NOMO-1 (cell line): ENCODE data around the gene EBF3.

Experiments
- DNase-seq, 2 experiments: peaks; one replicate each; lab custom pipeline; 2025; ENCODE audit not compliant: unreplicated experiment in 2 of 2; lab: John Stamatoyannopoulos, UW

The EBF3 gene

DNA sequence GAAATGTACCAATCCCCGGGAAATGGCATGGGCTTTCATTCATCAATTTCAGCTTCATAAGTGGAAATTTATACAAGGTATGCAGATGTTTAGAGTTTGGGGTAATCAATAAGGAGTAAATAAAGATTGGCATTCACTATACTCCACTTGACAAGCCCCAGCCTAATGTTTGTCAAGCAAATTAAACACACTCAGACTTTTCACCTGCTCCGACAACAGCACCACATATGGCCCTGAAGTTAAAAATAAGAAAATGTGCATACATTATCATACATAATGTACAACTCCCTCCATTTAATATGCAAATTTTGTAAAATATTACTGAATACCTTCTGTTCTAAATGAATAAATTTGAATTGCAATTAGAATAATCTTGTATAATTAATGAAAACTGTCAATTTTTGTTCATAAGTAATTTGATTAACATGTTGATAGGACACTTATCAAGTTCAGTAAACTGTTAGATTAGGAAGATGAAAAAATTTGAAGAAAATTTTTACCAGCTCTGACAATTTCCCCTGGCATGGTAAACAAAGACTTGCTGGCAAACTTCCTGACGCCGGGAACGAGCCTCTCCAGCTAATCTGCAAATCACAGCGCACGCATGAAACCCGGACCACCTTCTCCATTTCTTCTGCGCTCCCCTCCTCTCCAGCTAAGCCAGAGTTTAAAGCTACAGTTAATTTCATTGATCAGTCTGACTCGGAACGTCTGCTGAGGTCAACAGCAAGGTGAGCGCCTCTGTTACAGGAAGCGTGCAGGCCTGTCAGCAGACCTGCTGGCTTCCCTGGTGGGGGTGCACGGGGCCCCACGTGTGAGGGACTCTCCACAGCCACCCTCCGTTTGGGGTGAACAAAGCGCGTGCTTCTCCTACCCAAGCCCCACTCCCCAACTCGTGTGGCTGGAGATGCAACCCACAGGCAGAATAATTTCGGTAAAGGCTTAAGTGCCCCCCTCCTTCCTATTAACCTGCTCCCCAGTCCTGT, 70.7 kb downstream of the EBF3 start:
- no peak for DNase-seq

DNA sequence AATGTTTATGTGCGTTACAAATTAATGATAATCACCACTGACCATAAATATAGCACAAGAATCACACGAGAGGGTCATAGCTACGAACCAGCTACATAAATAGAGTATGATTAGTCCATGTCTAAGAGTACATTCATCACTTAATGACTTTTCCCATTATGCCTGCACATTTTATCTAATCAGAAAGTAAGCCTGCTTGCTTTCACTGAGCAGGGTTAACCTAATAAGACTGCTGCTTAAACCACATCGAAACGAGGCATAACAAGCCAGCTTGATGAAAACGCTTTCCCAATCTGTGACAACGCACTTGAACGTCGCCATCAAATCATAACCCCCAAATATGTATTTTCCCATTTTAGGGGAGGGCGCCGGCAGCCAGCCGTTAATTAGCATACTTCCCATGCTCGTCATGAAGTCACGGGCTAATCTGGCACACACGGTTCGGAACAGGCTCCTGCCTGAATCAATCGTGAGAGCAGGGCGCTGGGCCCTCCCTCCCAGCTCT, 71.5 kb downstream of the EBF3 start:
- DNase-seq: no peak

DNA sequence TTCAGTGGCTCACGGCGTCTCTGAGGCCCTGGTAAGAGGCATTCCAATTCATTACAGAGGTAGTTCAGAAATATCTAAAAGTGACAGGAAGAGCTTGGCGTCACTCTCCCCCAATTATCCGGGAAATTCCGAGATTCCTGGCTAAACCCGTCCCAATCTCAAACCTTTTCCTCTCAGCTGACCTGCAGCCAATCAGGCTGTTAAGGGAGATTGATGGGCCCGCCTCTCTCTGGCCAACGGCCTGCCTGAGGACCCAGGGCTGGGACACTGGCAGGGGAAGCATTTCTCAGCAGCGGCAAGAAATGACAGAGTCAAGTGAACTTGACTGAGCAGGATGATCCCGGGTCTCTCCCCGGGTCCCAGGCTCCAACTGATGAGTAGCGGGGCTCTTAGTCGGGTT, 72.3 kb downstream of the EBF3 start:
- DNase-seq: no peak

DNA sequence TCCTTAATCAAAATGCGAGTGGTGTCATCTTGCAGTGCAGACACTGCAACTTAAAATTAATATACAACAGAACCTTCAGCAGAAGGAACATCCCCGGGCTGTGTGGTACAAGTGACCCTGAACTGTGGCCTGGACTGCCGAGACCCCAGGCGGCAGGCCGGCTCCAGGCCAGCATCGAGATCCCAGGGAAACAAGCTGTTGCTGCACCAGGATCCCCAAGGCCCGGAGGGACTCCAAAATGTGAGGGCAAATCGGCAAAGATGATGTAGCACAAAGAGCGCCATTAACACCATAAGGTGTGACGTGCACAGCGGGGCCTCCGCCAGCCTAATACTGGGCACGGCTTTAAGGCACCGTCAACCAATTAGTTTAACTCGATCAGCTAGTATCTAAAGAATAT, 73.9 kb downstream of the EBF3 start:
- no peak for DNase-seq

DNA sequence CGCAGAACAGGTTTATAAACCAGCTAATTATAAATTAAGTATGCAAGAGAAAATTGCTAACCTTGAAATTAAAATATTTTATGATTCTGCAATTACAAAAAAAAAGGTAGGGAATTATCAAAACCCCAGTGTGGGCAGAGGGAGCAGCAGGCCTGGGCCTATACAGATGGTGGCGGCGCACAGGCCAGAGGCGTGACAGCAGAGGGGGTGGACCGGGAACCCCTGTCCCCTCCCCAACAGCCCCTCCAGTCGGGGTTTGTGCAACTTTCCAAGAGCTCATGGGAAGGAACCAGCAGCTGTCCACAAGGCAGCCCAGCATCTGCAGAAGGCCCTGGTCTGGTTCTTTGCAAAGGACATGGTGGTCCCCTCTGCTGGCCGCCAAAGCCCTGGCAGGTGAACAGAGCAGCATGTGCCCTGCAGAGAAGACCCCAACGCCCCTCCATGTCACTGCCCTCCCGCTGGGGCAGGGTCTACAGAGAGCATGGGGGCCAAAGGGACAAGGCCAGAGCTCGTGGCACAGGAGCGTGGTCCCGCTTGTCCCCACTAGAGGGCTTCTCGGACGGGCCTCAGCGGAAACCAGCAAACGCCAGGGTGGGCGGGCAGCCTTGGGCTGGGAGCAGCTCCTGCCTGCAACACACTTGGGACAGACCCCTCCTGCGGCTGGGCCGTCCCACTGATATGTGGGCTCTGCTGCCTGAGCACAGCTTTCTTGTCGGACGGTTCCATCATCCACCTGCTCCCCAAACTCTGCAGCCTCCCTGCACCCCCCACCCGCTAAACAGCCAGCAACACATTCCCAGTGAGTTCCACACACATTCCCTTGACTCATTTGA, 75.1 kb downstream of the EBF3 start:
- DNase-seq: no peak

DNA sequence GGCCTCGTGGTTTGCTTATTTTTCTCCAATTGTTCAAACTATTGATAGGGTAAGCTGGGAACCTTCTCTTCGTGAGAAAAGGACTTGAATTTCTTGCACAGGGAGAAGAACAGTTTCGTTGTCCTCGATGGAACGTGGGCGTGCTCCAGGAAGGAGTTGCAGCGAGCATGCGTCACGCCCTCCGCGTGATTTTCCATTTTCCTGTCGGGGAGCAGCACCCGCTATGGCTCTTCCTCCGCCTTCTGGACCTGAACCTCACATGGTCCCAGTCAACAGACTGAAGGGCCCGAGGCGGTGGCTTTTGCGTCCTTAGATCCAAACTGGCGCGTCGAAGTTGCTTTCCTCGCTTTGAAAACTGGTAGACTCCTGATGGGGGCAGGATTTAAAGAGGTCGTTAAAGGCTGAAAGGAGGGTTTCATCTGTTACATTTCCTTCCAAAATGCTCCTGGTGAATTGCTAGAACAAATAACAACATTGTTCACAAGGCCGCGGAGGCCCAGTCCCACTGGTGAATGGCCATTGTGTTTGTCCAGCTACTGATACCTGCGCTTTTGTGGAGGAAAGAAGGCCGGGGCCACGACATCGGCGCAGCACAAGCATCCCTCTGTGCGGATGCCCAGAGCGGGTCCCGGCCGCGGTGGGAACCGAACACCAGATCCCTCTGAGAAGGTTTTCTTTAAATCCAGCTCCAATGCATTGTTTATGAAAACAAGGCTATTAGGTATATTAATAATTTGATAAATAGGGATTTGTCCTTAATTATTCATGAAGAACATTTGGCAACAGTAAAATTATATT, 75.9 kb downstream of the EBF3 start:
- DNase-seq: no peak

DNA sequence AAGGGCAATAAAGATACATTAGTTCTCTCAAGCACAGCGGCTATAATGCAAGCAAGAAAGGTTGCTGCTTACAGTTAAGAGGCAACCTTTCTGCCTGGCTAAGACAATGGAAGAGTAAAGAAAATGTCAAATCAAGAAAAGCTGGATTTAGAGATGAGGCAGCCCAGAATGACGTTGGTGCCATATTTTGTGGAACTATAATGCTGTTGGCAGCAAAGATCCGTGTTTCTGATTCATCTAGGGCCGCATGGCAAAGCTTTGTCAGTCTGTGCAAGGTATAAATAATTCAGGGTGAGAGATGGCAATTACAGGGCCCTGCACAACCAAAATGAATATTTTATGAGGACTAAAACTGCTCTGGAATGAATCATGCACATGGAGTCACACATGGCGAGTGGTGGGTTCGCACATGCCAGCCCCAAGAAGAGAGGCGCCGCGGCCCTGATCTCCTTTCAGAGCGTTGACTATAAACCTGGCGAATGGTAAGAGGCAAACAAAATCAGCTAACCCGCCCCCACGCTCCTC, 76.6 kb downstream of the EBF3 start:
- no peak for DNase-seq

DNA sequence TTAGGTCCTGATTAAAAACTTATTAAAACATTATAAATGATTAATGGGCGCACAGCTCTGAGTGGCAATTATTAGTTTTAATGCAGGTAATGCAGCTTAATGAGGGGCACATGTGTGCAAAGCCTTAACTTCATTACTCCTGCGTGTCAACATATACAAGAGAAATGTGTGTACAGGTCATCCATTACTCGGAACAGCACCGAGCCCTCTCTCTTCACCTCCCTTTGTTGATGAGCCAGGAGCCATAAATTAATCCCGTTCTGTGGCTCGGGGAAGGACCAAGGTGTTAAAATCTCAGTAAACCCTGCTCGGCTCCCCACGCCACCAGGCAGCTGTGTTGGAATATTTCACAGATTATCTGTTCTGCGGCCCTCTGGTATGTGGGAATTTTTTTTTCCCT, 77.8 kb downstream of the EBF3 start:
- no peak for DNase-seq

DNA sequence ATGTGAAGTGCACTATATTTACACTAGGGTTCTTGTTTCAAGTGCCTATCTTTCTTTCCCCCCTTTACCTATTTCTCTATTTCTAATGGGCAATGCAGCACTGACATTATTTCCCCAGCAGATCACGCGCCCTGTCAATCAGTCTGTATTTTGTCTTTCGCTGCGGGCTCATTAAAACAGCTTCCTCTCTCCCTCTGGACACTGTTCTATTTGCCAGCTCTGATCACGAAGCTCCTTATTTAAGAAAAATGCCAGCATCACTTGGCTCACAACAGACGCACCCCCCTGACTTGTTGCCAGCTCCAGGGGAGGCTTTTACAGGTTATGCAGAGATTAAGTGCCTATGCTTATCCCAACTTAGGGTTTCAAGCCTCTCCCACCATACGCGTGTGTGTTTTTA, 78.5 kb downstream of the EBF3 start:
- no peak for DNase-seq

DNA sequence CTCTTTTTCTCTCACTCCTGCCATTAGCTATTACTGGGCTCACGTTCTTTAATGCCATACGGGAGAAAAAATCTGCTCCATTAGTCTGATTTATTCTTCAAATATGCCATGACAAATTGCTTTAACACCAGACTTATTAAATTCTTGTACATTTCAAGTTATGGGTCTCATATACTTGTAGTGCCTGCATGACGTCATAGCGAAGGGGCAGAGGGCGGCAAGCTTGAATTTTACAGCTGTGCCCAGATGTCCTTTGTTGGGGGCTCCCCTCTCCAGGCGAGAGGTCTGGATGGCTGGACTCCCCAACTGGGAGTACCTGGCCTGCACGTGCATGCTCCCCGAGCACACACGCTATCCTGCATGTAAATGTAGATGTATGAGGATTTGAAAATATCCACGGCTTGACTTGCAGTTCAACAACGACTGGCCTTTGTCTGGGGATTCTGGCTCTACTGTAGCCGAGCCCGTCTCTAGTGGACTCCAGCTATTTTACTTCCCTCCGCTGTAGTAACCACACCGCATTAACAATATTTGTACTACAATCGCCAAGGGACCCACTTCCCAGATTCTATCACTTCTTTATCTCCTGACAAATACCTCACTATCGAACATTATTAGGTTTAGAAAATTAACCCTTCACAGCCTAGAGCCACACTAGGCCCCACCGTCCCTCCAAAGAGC, 79.5 kb downstream of the EBF3 start:
- DNase-seq: no peak

DNA sequence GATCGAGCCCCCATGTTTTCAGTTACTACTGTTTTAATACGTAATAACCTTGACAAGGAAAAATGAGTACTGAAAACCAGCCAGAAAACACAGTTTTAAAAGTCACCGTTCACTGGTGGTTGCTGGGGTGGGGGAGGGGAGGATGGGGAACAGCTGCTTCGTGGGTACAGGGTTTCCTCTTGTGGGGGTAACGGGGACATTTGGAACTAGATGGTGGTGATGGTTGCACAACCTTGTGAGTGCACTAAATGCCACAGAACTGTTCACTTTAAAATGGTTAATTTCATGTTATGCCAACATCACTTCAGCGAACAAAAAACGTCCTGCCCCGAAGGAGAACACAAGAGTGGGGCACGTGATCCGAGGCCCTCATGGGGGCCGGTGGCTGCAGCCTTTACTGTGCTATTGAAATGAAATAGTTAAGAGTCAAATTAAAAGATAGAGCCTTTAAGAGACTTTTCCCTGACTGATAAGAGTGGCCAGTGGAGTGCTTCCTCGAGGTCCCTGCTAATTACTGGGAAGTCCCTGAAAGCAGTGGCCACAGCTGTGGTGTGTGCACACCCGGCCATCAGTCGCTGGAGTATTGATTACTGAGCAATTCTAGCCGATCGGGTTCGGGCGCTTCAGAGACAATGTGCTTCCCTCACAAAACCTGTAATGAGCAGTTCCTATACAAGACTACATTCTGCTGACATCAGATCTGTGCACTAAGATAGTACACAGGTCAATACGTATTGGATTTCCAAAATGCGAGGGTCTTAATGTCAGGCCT, 80.3 kb downstream of the EBF3 start:
- no peak for DNase-seq

DNA sequence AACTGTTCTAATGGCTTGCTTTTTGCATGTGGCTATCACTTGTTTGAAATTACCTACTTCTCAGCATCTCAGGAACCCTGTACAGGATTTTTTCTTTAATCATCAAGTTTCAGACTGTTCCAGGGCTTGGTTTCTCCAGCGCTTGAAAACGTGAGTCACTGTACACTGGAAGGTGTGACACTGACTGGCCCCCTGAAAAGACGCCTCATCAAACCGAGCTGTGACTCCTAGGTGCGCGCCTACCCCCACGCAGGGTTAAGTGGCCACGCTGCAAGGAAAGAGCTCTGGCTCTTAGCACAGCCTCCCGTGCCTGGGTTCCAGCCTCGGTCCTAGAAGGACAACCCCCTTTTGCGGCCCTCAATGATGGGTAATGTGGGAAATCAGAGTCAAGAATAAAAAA, 81.0 kb downstream of the EBF3 start:
- DNase-seq: no peak

DNA sequence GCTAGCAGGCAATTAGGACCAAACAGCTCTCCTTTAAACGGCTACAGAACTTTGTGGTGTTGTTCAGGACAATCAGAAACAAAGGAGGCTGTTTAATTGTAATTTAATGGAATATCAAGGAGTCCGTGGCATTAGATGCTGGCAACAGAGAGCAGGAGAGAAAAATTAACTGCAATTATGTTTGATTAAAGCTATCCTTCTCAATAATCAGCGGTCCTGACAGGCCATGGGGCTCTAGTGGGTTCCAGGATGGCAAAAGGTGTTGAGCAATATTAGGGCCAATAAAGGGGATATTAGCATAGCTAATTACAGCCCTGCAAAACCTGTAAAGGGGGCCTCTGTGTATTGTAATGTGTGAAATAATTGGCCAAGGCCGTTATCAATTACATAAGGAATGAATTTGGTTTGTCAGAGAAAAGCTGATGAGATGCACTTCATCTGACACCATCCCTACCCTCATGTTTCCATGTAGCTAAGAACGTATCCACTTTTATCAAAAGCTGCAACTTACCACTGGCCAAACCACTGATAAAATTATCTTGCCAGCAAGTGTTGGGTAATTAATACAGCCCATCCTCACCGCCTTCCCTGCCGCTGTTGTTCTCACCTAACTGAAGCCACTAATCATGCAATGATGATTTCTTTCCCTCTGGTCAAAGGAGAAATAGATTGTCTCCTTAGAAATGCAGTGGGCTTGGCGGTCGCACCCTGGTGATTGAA, 81.6 kb downstream of the EBF3 start:
- no peak for DNase-seq

DNA sequence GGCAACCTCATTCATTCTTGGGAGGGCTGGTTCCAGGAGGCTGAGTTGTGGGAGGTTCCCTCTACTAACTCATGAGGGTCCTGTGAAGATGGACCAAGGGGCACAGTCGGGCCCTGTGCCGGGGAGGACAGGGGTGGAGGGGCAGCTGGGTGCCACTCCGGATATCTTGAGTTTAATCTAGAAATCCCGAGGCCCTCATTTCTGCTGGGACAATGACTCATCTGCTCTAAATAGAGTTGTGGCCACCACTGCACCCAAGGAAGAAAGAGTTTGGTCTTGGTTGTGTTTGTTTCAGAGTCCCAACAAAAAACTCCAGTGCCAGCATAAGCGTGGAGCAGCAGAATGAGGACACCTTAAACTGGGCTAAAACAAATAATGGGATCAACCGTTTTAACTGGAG, 82.4 kb downstream of the EBF3 start:
- DNase-seq: no peak

DNA sequence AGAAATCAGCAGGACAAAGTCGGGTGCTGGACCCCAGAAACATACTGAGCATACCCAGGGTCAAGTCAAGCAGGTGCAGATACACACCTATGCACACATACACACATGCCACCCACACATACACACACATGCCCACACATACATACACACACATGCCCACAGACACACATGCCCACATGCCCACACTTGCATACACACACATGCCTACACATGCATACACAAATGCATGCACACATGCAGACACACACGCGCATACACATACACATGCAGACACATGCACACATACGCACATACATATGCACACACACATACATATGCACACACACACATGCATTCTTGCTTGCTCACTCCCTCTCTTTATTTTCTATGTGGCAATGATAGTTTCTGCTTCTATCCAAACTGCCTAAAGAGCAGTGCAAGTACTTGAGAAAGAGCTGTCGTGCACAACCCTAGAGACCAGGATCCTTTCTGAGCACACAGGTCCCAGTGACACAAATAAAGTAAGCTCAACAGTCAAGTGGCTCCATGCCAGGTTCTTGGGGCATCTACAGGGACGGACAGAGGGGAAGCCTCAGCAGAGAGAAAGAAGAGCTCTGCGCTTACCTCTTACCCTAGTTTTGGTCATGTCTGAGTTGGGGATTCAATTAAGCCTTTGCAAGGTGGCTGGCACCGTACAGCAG, 83.7 kb downstream of the EBF3 start:
- DNase-seq: no peak

DNA sequence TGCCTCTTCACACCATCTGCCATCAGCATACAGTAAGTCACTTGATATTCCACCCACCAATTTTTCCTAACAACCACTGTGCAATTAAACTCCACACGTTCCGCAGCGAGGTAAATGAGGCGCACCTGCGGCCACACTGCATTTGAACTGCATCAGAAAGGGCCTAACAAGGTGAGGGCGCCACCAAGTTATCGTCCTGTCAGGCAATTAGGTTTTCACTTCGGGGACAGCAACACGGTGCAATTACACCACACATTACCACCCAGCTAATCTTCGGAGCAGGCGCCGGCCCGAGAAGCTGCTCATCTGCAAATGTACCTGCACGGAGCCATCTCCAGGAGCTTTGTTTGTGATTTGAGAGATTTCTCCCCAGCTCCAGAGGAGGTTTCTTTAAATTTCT, 84.4 kb downstream of the EBF3 start:
- DNase-seq: no peak

DNA sequence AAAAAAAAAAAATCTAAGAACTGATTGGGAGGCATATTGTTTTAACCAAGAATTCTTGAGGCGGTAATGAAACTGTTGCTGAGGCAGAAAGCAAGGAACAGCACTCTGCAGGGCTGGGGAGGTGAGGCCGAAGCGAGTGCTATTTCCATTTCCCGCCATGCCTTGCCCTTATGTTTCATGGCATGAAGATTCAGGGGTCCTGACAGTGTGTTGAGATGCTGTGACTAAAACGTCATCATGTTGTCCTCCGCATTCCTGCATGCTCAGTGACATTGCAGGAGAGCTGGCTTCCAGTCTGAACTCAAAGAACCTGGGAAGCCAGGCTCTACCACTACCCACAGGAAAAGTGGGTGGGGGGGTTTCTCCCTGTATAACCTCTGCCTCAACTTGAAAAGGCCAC, 85.2 kb downstream of the EBF3 start:
- DNase-seq: no peak

DNA sequence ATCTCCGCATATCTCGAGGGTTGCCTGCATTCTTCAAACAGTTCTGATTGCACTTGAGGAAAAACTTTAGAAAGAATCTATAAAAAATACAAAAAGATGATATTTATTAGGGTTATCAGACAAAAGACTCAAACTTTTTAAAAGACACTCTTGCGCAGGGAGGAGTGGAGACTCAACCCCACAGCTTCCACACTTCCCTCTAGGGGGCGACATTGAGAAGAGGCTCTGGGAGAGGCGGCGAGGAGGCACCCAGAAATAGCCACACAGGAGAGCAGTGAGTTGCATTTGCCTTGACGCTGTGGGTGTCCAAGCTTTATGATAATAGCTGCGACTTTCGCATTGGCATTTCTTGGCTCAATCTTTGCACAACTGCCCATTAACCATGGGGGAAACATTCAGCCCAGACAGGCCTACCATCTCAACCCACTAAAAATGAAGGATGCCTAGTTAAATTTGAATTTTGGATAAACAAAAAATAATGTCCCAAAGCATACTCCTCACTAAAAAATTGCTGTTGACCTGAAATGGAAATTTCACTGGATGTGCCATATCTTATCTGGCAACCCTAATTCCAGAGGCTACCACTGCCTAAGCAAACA, 86.2 kb downstream of the EBF3 start:
- DNase-seq: no peak
